CD4-positive, CD25-positive, alpha-beta regulatory T cell (primary cell): ENCODE data around the gene RCN2. TPM values are rescaled to one million over a fixed set of nuclear protein-coding genes. Genes with fewer than 3 reads are reported as not detected.
"Not testable (repeated sequence)": the region's sequence is repeated elsewhere in the genome, so short reads cannot be mapped to it uniquely, and the experiment has no call there.

Source experiments
- ATAC-seq, 2 donors: fragments of 150-1000 bp; cut with Tn5 transposase; one replicate each; pipeline ENCODE4 v1.10.0; 2021; ENCODE audit warnings: low read depth in 2 of 2, moderate number of reproducible peaks in 2 of 2, moderate library complexity in 1 of 2
- DNase-seq, 3 donors: peaks; one replicate each; pipeline versions ENCODE4 v3.0.0 to v3.0.0-alpha.2; 2012 to 2022; ENCODE audit warnings: mixed read lengths in 1 of 3
- H3K27ac ChIP-seq: one replicate; pipeline ENCODE4 v1.7.0; 2013; ENCODE audit warnings: mild to moderate bottlenecking, low read length; ENCODE audit not compliant: insufficient read depth, poor library complexity, severe bottlenecking
- H3K27me3 ChIP-seq: one replicate; pipeline ENCODE4 v1.7.0; 2013; ENCODE audit warnings: low read length; ENCODE audit not compliant: control insufficient read depth, insufficient read depth
- H3K36me3 ChIP-seq: one replicate; pipeline ENCODE4 v1.7.0; 2013; ENCODE audit warnings: mild to moderate bottlenecking, low read length, moderate library complexity; ENCODE audit not compliant: control insufficient read depth, insufficient read depth
- H3K4me1 ChIP-seq: 2 replicates; pipeline ENCODE4 v1.7.0; 2013; ENCODE audit warnings: mild to moderate bottlenecking, low read length; ENCODE audit not compliant: insufficient read depth, control insufficient read depth, poor library complexity, severe bottlenecking
- H3K4me3 ChIP-seq: one replicate; pipeline ENCODE4 v1.7.0; 2013; ENCODE audit warnings: low read depth, mild to moderate bottlenecking, low read length, moderate library complexity
- H3K9me3 ChIP-seq, 2 experiments: 1 replicate in 1 of 2; 2 replicates in 1 of 2; pipeline ENCODE4 v1.7.0; 2013; ENCODE audit warnings: low read length in 2 of 2, mild to moderate bottlenecking in 1 of 2, moderate library complexity in 1 of 2; ENCODE audit not compliant: control insufficient read depth in 2 of 2
- H3K27ac Mint-ChIP-seq, 3 donors: one replicate each; pipeline ENCODE4 v1.8.0; 2020 to 2022; ENCODE audit warnings: mild to moderate bottlenecking in 3 of 3, mixed read lengths in 3 of 3, moderate library complexity in 2 of 3
- H3K27me3 Mint-ChIP-seq: one replicate; pipeline ENCODE4 v1.8.0; 2022; ENCODE audit warnings: mild to moderate bottlenecking, mixed read lengths
- H3K36me3 Mint-ChIP-seq: one replicate; pipeline ENCODE4 v1.8.0; 2020; ENCODE audit warnings: mixed read lengths
- H3K4me1 Mint-ChIP-seq, 4 donors: one replicate each; pipeline ENCODE4 v1.8.0; 2020 to 2022; ENCODE audit warnings: mixed read lengths in 4 of 4, mild to moderate bottlenecking in 1 of 4
- H3K4me3 Mint-ChIP-seq, 4 donors: one replicate each; pipeline ENCODE4 v1.8.0; 2020 to 2022; ENCODE audit warnings: mild to moderate bottlenecking in 4 of 4, mixed read lengths in 4 of 4, moderate library complexity in 3 of 4
- H3K9me3 Mint-ChIP-seq, 7 donors: one replicate each; pipeline ENCODE4 v1.8.0; 2020 to 2022; ENCODE audit warnings: mixed read lengths in 7 of 7, mild to moderate bottlenecking in 3 of 7, moderate library complexity in 2 of 7
- polyA plus RNA-seq, 4 donors: library from polyadenylated mRNA; unstranded; fragments of 300-500 nt; fragmentation: Illumina TruSeq; gene quantifications; one replicate each; pipeline ENCODE4 v1.2.3, GENCODE V29; 2021
- total RNA-seq: library from RNA; stranded (reverse); gene quantifications from one replicate; pipeline ENCODE4 v1.2.3, GENCODE V29; 2022

Gene RCN2, protein sequence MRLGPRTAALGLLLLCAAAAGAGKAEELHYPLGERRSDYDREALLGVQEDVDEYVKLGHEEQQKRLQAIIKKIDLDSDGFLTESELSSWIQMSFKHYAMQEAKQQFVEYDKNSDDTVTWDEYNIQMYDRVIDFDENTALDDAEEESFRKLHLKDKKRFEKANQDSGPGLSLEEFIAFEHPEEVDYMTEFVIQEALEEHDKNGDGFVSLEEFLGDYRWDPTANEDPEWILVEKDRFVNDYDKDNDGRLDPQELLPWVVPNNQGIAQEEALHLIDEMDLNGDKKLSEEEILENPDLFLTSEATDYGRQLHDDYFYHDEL
- total RNA-seq = 17.3 TPM
- 10 to 100 TPM; 35.8 to 47.3 (median 41.6) TPM for polyA plus RNA-seq

DNA sequence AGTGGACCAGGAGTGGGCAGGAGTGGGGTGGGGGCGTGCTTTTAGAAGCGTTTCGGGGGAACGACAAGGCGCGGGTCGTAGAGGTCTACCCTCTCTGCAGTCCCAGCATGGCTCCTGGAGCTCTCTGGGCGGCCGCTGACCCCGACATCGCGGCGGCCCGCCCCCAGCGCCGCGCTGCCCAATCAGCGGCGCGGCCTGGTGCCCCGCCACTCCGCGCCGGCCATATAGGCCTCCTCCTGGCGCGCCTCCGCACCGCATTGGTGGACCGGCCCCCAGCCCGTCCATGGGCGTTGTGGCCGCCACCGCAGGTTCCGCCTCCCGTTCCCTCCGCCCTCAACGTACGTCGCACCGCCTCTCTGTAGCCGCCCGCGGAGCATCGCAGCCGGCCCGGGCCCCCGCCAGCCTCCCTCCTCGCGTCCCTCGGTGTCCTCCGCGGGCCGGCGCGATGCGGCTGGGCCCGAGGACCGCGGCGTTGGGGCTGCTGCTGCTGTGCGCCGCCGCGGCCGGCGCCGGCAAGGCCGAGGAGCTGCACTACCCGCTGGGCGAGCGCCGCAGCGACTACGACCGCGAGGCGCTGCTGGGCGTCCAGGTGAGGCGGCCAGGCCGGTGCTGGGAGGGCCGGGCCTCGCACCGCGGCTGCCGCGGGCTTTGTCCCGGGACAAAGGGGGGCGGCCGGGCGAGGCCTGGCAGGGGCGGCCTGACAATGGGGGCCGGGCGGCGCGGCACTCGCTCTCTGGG is at the start of gene RCN2:
Gene RCN2, plus strand, starts transcription at position 353 of the 738 bp plus-strand sequence. Its CDS starts 93 bp downstream, at position 446.
- DNase-seq (peak; percentile 89 to 97 (median 92)), ATAC-seq (peak; percentile 99)
- Histone ChIP-seq H3K4me3 (peak within 1 kb of the TSS; percentile 81), H3K9me3 (no peaks in the 10 kb centered on the region), H3K27me3 (no peaks in the 10 kb centered on the region), H3K36me3 (peaks cover 24% of the 10 kb centered on the region), H3K27ac (peak within 1 kb of the TSS; percentile 69), H3K4me1 (peaks cover 17% of the 10 kb centered on the region)
- Mint-ChIP-seq H3K4me1 (peaks cover 10 to 37% (median 27%) of the 10 kb centered on the region in 4 donors), H3K4me3 (peak within 1 kb of the TSS; percentile 92 to 96 (median 94)), H3K27me3 (peaks cover 11% of the 10 kb centered on the region), H3K27ac (peak within 1 kb of the TSS; percentile 94 to 95 (median 94)), H3K9me3 (no peaks in the 10 kb centered on the region), H3K36me3 (peaks cover 21% of the 10 kb centered on the region)

DNA sequence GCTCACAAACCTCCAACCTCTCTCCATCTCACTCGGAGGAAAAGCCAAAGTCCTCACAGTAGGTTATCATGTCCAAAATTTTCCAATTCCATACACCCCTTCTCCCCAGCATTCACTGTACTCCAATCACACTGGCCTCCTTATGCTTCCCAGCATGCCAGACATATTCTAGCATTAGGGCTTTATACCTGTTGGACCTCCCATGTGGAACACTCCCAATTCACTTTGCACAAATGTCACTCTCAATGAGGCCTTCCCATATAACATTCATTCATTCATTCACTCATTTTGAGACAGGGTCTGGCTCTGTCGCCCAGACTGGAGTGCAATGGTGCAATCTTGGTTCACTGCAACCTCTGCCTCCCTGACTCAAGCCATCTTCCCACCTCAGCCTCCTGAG is 46.3 kb upstream of the RCN2 start:
- no peaks in the 10 kb centered on the region for H3K4me1 ChIP-seq
- peak overlapping the region in 1 of 3 donors; percentile 48 for H3K27ac Mint-ChIP-seq
- H3K4me3 Mint-ChIP-seq = no peak overlapping the region
- H3K4me1 Mint-ChIP-seq = peaks cover 6 to 26% (median 21%) of the 10 kb centered on the region in 4 donors
- no peaks in the 10 kb centered on the region for H3K27me3 Mint-ChIP-seq
- H3K9me3 Mint-ChIP-seq = peaks cover 0 to 6% (median 0%) of the 10 kb centered on the region in 7 donors
- H3K36me3 ChIP-seq = peaks cover 18% of the 10 kb centered on the region
- no peak for ATAC-seq
- no peaks in the 10 kb centered on the region for H3K27me3 ChIP-seq
- DNase-seq = no peak
- H3K9me3 ChIP-seq = no peaks in the 10 kb centered on the region
- H3K27ac ChIP-seq = no peak overlapping the region
- peaks cover 30% of the 10 kb centered on the region for H3K36me3 Mint-ChIP-seq
- no peak overlapping the region for H3K4me3 ChIP-seq

DNA sequence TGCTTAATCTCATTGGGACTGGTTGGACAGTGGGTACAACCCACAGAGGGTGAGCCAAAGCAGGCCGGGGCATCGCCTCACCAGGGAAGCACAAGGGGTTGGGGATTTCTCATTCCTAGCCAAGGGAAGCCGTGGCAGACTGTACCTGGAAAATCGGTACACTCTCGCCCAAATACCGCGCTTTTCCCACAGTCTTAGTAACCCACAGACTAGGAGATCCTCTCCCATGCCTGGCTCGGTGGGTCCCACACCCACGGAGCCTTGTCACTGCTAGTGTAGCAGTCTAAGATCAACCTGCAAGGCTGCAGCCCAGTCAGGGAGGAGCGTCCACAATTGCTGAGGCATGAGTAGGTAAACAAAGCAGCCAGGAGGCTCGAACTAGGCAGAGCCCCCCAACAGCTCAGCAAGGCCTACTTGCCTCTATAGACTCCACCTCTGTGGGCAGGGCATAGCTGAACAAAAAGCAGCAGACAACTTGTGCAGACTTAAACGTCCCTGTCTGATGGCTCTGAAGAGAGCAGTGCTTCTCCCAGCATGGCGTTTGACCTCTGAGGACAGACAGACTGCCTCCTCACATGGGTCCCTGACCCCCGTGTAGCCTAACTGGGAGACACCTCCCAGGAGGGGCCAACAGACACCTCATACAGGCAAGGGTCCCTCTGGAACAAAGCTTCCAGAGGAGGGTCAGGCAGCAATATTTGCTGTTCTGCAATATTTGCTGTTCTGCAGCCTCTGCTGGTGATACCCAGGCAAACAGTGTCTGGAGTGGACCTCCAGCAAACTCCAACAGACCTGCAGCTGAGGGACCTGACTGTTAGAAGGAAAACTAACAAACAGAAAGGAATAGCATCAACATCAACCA is 44.0 kb upstream of the RCN2 start:
- H3K36me3 ChIP-seq, H3K27ac ChIP-seq, H3K27me3 ChIP-seq, H3K9me3 ChIP-seq, DNase-seq, H3K4me3 ChIP-seq, ATAC-seq, H3K9me3 Mint-ChIP-seq, H3K4me1 ChIP-seq, H3K4me3 Mint-ChIP-seq, H3K27me3 Mint-ChIP-seq: not testable (repeated sequence)
- peaks cover 30% of the 10 kb centered on the region for H3K36me3 Mint-ChIP-seq
- peak overlapping the region in 1 of 3 donors; percentile 9 for H3K27ac Mint-ChIP-seq
- H3K4me1 Mint-ChIP-seq = peaks cover 8 to 36% (median 25%) of the 10 kb centered on the region in 4 donors

DNA sequence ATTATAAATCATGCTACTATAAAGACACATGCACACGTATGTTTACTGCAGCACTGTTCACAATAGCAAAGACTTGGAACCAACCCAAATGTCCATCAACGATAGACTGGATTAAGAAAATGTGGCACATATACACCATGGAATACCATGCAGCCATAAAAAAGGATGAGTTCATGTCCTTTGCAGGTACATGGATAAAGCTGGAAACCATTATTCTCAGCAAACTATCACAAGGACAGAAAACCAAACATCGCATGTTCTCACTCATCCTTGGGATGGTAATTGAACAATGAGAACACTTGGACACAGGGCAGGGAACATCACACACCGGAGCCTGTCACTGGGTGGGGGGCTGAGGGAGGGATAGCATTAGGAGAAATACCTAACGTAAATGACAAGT is 38.7 kb upstream of the RCN2 start:
- peaks cover 38% of the 10 kb centered on the region for H3K36me3 Mint-ChIP-seq
- peaks cover 26 to 51% (median 41%) of the 10 kb centered on the region in 4 donors for H3K4me1 Mint-ChIP-seq
- H3K27me3 Mint-ChIP-seq, H3K27ac Mint-ChIP-seq, H3K9me3 ChIP-seq, ATAC-seq, H3K4me1 ChIP-seq, H3K27ac ChIP-seq, H3K4me3 ChIP-seq, H3K4me3 Mint-ChIP-seq, H3K27me3 ChIP-seq, DNase-seq, H3K36me3 ChIP-seq: not testable (repeated sequence)
- H3K9me3 Mint-ChIP-seq = peaks cover 0 to 11% (median 0%) of the 10 kb centered on the region in 7 donors

DNA sequence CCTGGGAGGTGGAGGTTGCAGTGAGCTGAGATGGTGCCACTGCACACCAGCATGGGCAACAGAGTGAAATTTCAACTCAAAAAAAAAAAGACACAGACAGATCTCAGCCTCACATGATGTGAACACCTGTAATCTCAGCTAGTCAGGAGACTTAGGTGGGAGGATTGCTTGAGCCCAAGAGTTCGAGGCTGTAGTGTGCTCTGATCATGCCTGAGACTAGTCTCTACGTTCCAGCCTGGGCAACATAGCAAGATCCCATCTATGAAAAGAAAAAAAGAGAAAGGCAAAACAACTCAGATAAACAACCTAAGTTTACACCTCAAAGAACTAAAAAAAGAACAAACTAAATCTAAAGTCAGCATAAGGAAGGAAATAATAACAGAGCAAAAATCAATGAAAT is 37.4 kb upstream of the RCN2 start:
- Histone ChIP-seq H3K27ac (no peak overlapping the region), H3K9me3 (no peaks in the 10 kb centered on the region), H3K4me1 (no peaks in the 10 kb centered on the region), H3K36me3 (peaks cover 2% of the 10 kb centered on the region), H3K27me3 (no peaks in the 10 kb centered on the region), H3K4me3 (no peak overlapping the region)
- Mint-ChIP-seq H3K4me3 (no peak overlapping the region), H3K27me3 (no peaks in the 10 kb centered on the region), H3K27ac (no peak overlapping the region), H3K9me3 (peaks cover 0 to 9% (median 0%) of the 10 kb centered on the region in 7 donors), H3K36me3 (peaks cover 37% of the 10 kb centered on the region), H3K4me1 (peaks cover 33 to 49% (median 35%) of the 10 kb centered on the region in 4 donors)
- ATAC-seq (no peak), DNase-seq (no peak)

DNA sequence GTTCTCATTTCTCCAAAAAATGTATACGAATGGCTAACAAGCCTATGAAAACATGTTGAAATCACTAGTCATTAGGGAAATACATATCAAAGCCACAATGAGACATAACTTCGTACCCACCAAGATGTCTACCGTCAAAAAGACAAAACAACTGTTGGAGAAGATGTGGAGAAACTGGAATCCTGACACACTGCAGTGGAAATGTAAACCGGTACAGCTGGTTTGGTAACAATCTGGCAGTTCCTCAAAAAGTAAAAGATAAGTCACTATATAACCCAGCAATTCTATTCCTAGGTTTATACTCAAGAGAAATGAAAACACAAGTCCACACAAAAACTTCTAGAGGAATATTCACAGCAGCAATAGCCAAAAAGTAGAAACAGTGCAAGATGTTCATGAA is 33.4 kb upstream of the RCN2 start:
- peaks cover 0 to 3% (median 0%) of the 10 kb centered on the region in 7 donors for H3K9me3 Mint-ChIP-seq
- Histone ChIP-seq H3K36me3 (peaks cover 2% of the 10 kb centered on the region), H3K9me3 (no peaks in the 10 kb centered on the region), H3K27ac (no peak overlapping the region), H3K4me3 (no peak overlapping the region), H3K4me1 (no peaks in the 10 kb centered on the region), H3K27me3 (no peaks in the 10 kb centered on the region)
- H3K36me3 Mint-ChIP-seq = peaks cover 28% of the 10 kb centered on the region
- no peak for ATAC-seq
- no peak for DNase-seq
- no peak overlapping the region for H3K27ac Mint-ChIP-seq
- peak overlapping the region in 1 of 4 donors; percentile 73 for H3K4me3 Mint-ChIP-seq
- peaks cover 21 to 37% (median 27%) of the 10 kb centered on the region in 4 donors for H3K4me1 Mint-ChIP-seq
- no peaks in the 10 kb centered on the region for H3K27me3 Mint-ChIP-seq

DNA sequence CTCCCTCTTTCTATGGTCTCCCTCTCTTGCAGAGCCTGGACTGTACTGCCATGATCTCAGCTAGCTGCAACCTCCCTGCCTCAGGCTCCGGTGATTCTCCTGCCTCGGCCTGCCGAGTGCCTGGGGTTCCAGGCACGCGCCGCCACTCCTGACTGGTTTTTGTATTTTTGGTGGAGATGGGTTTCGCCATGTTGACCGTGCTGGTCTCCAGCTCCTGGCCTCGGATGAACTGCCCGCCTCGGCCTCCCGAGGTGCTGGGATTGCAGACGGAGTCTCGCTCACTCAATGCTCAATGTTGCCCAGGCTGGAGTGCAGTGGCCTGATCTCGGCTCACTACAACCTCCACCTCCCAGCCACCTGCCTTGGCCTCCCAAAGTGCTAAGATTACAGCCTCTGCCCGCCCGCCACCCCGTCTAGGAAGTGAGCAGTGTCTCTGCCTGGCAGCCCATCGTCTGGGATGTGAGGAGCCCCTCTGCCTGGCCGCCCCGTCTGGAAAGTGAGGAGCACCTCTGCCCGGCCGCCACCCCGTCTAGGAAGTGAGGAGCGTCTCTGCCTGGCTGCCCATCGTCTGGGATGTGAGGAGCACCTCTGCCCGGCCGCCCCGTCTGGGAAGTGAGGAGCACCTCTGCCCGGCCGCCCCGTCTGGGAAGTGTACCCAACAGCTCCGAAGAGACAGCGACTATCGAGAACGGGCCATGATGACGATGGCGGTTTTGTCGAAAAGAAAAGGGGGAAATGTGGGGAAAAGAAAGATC is 32.2 kb upstream of the RCN2 start:
- not testable (repeated sequence) for H3K4me1 ChIP-seq, ATAC-seq, H3K4me3 ChIP-seq, H3K27me3 ChIP-seq, H3K9me3 ChIP-seq, H3K36me3 ChIP-seq, H3K27me3 Mint-ChIP-seq, H3K27ac Mint-ChIP-seq, DNase-seq, H3K4me3 Mint-ChIP-seq, H3K9me3 Mint-ChIP-seq, H3K27ac ChIP-seq
- Mint-ChIP-seq H3K4me1 (peaks cover 25 to 47% (median 31%) of the 10 kb centered on the region in 4 donors), H3K36me3 (peaks cover 18% of the 10 kb centered on the region)
